NCI-H1930 (cell line): ENCODE measurements around the gene H2BK1.

Experiments
- DNase-seq, 2 experiments: peaks; one replicate each; lab custom pipeline; 2025; lab: John Stamatoyannopoulos, UW

H2BK1 gene

GRCh38 chr7:151202836-151203235, 7.5 kb downstream of the H2BK1 start:
- DNase-seq, result no peak

DNA sequence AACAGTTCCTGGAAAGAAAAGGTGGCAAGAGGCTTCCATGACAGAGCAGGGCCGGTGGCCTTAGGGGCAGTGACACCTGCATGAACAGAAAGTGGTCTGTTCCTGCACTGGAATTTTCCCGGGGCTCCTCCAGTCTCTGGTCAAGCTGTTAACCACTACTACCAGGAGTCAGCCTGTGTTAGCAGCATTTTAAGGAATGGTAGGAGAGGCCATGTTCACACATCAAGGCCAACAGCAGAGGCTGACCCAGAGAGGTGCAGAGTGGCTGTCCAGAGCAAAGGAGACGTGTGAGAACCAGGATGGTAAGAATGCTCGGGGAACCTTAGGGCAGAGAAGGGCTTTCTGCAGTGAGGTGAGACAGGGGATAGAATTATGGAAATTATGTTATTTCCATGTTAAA, 8.5 kb downstream of the H2BK1 start:
- no peak for DNase-seq

- DNase-seq, result no peak
These were observed 8.9 kb downstream of the H2BK1 start for GRCh38 chr7:151201344-151201743.

DNA sequence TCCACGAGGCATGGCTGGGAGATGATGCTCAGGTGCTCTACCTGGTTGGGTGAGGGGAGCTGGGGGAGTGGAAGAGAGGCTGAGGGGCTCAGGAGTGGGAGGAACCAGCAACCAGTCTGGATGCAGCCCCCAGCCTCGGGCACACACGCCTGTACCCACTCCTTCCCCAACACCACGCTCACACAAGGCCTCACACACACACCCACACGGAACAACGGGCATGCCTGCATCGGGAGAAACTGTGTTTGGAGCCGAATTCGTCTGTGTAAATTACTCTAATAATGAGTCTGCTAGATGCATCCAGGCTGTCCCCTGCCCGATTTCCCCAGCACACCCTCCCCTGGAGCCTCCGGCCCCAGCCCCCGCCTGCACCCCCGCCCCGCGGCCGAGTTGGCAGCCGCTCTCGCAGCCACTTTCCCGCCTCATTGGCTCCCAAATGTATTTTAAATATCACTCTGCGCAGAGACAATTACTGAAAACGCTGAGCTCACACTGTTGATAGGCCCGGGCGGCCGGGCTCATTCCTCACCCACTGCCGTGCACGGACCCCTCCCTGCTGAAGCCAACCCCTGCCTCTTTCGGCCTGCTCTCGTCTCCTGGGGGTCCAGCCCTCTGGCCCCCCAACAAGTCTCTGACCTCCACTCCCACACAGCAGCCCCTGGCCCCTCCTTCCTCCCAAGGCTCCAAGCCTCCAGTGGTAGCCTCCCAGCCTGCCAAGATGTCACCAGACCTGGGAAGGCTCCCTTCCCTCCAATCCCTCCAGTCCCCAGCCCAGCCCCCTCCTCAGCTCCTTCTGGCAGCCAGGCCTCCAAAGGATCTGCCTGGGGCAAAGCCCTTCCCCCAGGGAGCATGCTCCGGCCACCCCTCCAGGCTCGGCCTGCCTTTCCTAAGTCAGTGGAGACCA, 11.1 kb downstream of the H2BK1 start:
- DNase-seq, result no peak

DNA sequence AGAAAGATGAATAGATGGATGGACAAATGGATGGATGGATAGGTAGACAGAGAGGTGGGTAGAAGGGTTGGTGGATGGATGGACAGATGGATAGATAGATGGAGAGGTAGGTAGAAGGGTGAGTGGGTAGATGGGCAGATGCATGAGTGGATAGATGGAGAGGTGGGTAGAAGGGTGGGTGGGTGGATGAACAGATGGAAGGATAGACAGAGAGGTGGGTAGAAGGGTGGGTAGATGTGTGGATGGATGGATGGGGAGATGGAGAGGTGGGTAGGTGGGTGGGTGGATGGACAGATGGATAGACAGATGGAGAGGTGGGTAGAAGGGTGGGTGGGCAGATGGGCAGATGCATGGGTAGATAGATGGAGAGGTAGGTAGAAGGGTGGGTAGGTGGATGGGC, 12.4 kb downstream of the H2BK1 start:
- DNase-seq, result no peak

- no peak for DNase-seq
These were observed 14.5 kb downstream of the H2BK1 start for GRCh38 chr7:151195616-151196450.

- DNase-seq, result no peak
These were observed 16.1 kb downstream of the H2BK1 start for GRCh38 chr7:151194188-151194587.

DNA sequence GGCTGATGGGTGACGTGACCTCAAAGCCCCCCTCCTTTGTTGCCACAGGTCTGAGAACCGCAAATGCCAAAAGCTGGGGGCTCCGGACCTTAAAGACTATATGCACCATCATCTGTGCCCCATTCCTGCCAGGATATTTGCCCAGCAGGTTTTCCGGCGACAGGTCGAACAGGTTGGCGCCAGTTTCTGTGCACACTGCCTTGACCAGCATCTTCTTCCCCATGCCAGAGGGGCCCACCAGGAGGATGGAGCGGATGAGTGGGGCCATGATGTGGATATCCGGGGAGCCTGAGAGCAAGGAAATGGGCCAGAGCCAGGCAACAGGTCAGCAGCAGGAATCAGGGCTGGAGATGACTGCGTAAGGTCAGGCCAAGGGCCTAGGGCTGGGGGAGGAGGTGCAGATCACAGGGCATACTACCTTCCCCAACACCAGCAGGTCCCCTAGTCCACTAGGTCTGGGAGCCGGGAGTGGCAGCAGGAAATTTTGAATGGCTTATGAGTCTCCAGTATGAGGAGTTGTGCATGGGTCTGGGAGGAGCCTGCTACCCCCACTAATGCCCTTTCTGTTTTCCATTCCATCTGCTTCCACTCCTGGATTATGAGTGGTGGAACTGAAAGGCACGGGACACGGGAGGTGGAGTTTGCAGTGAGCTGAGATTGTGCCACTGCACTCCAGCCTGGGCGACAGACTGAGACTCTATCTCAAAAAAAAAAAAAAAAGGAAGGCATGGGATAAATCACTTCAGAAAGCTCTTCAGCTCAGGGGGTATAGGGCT, 16.9 kb downstream of the H2BK1 start:
- DNase-seq, result no peak

DNA sequence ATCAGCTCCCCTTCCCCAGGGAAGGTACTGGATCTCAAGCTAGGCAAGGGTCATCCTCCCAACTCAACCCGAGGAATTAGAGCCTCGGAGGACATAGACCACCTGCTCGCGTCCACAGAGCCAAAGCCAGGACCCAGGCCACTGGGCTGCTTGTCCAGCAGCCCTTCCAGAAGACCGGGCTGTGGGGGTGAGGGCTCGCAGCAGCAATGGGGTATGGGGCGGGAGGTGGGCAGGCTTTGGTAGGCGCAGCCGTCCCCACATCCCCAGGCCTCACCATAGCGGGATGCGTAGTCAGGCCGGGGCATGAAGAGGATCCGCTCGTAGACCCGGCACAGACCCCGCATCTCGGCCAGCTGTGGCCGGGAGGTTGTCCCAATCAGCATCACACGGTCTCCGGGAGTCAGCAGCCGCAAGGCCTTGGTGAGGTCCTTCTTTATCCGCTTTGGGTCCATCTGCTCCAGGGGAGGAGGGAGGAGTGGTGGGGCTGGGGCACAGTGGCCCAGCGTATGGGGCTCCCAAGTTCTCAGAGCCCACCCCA, 18.2 kb downstream of the H2BK1 start:
- no peak for DNase-seq

- DNase-seq, result no peak
These were observed 18.7 kb downstream of the H2BK1 start for GRCh38 chr7:151191544-151191943.

GRCh38 chr7:151189038-151189437, 21.2 kb downstream of the H2BK1 start:
- no peak for DNase-seq

DNA sequence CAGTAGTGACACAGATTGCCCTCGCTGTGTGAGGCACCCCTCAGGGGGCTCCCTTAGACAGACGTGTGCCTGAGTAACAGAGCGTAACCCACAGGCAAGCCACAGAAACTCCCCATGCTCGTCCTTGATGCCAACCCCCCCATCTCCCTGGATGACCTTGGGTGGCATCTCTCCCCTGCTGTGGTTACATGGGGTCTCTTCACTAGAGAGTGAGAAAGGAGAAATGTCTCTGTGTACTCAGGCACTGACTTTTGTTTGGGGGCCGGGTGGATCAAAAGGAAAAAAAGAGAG, 22.1 kb downstream of the H2BK1 start:
- no peak for DNase-seq

GRCh38 chr7:151187409-151188251, 22.7 kb downstream of the H2BK1 start:
- no peak for DNase-seq

- DNase-seq, result no peak
These were observed 23.5 kb downstream of the H2BK1 start, which contains the start of gene ASB10 for GRCh38 chr7:151186640-151187408. Gene ASB10, minus strand, starts transcription at chr7:151187250. Its CDS starts 120 bp downstream, at chr7:151187130.

DNA sequence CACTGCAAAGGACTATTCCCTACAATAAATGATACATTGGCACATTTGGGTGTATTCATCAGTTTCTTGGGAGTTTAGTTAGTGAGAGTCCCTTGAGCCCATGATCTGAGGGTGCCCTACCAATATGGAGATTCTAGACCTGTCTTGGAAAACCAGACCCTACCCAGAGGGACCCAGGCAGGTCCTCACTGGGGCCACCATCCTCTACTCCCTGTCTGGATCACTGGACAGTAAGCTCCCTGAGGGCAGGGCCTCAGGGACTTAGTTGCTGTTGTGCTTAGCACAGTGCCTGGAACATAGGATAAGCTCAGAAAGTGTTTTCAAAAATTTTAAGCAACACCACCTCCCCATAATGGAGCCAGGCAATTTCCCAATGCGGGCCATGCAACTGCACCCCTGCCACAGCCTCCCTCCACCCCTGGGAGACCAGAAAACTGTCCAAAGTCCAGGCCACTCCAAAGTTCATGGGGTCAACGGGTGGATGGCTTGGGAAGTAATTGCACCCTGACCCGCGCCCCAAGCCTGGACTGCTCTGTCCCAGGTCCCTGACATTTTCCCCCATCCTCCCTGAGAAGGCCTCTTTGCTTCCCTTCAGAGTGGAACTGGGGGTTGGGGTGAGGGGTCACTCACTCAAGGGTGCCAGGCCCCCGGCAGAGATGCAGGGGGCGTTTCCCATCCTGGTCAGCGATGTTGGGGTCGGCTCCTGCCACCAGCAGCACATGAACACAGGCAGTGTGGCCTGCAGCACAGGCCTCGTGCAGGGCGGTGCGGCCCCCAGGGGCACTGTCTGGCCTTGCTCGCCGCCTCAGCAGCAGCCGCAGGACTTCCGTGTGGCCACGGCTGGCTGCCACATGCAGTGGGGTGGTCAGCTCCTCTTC, 24.3 kb downstream of the H2BK1 start:
- DNase-seq, result no peak

GRCh38 chr7:151181011-151181431, 29.3 kb downstream of the H2BK1 start:
- no peak for DNase-seq

- no peak for DNase-seq
These were observed 30.3 kb downstream of the H2BK1 start for GRCh38 chr7:151179946-151180345.

- DNase-seq, result no peak
These were observed 30.9 kb downstream of the H2BK1 start for GRCh38 chr7:151179287-151179860.

- no peak for DNase-seq
These were observed 31.5 kb downstream of the H2BK1 start for GRCh38 chr7:151178831-151179230.
